ENCODE data around the gene PRSS50. TPM values are rescaled to one million over a fixed set of nuclear protein-coding genes. Genes with fewer than 3 reads are reported as not detected.
"Not testable (repeated sequence)": the region's sequence is repeated elsewhere in the genome, so short reads cannot be mapped to it uniquely, and the experiment has no call there.

The PRSS50 gene
- polyA plus RNA-seq, 1 experiment, result not detected

DNA sequence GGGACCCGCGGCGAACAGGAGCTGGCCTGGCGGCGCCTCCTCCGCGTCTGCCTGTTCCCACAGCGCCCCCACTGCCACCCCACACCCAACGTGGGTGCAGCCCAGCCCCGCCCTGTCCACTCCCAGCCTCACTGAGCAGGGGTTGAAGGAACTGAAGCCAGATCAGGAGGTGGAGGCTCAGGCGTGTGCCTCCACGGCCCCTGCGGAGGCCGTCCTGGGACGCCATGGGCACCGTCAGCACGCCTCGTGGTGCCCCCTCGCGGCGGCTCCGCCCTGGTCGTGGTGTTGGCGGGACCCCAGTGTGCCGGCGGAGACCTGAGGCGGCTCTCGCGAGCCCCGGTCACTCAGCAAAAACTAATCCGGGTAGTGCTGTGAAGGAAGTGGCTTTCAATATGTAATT lies 39.0 kb upstream of the PRSS50 start:
- no peak for DNase-seq (ENCODE audit: low read depth, low spot score)
- H3K27me3 ChIP-seq (ENCODE audit: control insufficient read depth, insufficient read depth, low read length), result peaks cover 6% of the 10 kb centered on the region
- H3K27ac ChIP-seq (ENCODE audit: low read depth, low read length), result no peak overlapping the region
- H3K4me3 ChIP-seq (ENCODE audit: low read depth, low read length), result no peak overlapping the region
- TF ChIP-seq, protein P1, sequence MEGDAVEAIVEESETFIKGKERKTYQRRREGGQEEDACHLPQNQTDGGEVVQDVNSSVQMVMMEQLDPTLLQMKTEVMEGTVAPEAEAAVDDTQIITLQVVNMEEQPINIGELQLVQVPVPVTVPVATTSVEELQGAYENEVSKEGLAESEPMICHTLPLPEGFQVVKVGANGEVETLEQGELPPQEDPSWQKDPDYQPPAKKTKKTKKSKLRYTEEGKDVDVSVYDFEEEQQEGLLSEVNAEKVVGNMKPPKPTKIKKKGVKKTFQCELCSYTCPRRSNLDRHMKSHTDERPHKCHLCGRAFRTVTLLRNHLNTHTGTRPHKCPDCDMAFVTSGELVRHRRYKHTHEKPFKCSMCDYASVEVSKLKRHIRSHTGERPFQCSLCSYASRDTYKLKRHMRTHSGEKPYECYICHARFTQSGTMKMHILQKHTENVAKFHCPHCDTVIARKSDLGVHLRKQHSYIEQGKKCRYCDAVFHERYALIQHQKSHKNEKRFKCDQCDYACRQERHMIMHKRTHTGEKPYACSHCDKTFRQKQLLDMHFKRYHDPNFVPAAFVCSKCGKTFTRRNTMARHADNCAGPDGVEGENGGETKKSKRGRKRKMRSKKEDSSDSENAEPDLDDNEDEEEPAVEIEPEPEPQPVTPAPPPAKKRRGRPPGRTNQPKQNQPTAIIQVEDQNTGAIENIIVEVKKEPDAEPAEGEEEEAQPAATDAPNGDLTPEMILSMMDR (IDR thresholded peaks at IDR 0.05; ENCODE audit: low read depth, low read length), result no peak
- H3K9me3 ChIP-seq (ENCODE audit: control insufficient read depth, insufficient read depth, low read length), result no peaks in the 10 kb centered on the region
- POLR2A ChIA-PET, result no interaction called here
- CTCF ChIA-PET, result no interaction called here

DNA sequence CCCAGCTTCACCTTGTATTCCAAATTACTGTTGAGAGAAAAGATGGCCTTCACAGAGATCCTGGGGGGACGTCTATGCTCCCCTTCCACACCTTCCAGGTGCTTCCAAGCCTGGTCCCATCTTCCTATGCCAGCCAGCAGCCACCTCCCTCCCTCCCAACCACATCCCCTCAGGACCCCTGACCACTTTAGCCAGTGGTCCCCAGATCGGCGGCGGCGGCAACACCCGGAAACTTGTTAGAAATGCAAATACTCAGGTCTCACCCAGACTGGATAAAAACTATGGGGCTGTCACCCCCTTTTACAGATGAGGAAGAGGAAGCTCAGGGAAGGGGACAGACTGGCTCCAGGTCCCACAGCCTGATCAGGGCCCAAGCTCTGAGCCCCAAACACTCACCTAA lies 38.0 kb upstream of the PRSS50 start:
- POLR2A ChIA-PET, result no interaction called here
- H3K27me3 ChIP-seq (ENCODE audit: control insufficient read depth, insufficient read depth, low read length), result peaks cover 9% of the 10 kb centered on the region
- TF ChIP-seq, protein P1 (IDR thresholded peaks at IDR 0.05; ENCODE audit: low read depth, low read length), result no peak
- H3K4me3 ChIP-seq (ENCODE audit: low read depth, low read length), result no peak overlapping the region
- no peak for DNase-seq (ENCODE audit: low read depth, low spot score)
- CTCF ChIA-PET, result no interaction called here
- H3K27ac ChIP-seq (ENCODE audit: low read depth, low read length), result no peak overlapping the region
- H3K9me3 ChIP-seq (ENCODE audit: control insufficient read depth, insufficient read depth, low read length), result no peaks in the 10 kb centered on the region; the same call in 1 of the 2 replicates

DNA sequence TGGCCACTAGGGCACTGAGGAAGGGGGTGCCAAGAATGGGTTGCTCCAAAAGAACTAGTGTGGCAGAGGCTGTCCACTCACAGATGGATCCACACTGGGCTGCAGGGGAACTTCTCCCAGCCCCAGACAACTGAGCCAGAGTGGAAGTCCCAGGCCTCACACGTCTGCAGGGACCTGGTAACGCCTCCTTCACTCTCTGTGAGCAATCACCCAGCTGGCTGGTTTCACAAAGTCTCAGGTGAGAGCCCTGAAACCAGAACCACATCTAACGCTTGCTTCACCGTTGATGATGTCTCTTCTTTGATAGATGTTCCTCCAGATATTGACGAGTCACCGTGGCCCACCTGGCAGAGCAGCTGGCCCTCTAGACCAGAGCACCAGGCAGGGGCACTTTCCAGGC lies 35.5 kb upstream of the PRSS50 start:
- DNase-seq (ENCODE audit: low read depth, low spot score); H3K27ac ChIP-seq (ENCODE audit: low read depth, low read length); POLR2A ChIA-PET; H3K4me3 ChIP-seq (ENCODE audit: low read depth, low read length); H3K9me3 ChIP-seq (ENCODE audit: control insufficient read depth, insufficient read depth, low read length): not testable (repeated sequence)
- CTCF ChIA-PET, result interaction anchor here (1.2 kb wide), 1 partner anchor 57 kb away, joined by 3 read pairs; no protein-coding TSS in a partner anchor
- H3K27me3 ChIP-seq (ENCODE audit: control insufficient read depth, insufficient read depth, low read length), result peaks cover 17% of the 10 kb centered on the region

DNA sequence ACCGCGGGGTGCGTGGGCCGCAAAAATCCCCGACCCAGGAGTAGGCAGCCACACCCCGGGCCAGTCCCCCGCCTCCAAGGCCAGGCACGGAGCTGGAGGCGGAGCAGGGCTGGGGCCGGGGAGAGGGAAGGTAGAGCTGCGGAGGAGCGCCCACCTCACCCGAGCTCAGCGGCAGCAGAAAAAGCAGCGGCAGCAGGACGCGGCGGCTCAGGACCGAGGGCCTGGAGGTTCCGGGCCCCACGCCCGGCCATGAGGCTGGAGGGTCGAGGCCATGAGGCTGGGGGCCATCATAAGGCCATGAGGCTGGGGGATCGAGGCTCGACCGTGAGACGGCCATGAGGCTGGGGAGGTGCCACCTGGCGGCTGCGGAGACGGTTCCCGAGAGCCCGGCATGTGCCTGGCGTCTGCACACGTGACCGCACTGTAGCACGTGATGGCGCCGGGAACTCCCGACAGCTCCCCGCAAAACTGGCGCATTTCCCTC lies 32.9 kb upstream of the PRSS50 start:
- TF ChIP-seq, protein P1 (IDR thresholded peaks at IDR 0.05; ENCODE audit: low read depth, low read length), result no peak
- Histone ChIP-seq H3K4me3 (ENCODE audit: low read depth, low read length) (no peak overlapping the region), H3K27ac (ENCODE audit: low read depth, low read length) (no peak overlapping the region), H3K27me3 (ENCODE audit: control insufficient read depth, insufficient read depth, low read length) (peaks cover 24% of the 10 kb centered on the region), H3K9me3 (ENCODE audit: control insufficient read depth, insufficient read depth, low read length) (no peaks in the 10 kb centered on the region; the same call in 1 of the 2 replicates)
- POLR2A ChIA-PET, result no interaction called here
- CTCF ChIA-PET, result no interaction called here
- no peak for DNase-seq (ENCODE audit: low read depth, low spot score)

DNA sequence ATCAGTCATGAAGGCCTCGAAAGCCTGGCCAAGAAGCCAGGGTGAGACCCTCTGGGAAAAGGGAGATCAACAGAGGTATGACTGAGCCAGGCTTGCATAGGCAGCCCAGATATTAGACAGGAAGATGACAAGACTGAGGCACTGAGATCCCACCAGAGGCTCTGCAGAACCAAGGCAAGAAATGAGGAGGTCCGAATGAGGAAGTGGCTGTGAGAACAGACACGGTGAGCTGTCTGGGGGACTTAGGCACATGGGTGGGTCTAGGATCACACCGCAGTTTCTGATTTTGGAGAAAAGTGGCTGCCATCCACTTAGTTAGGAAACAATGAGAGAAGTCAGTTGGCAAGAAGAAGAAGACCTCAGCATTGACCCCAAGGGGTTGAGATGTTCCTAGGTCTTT lies 31.5 kb upstream of the PRSS50 start:
- CTCF ChIA-PET, result no interaction called here
- peaks cover 29% of the 10 kb centered on the region for H3K27me3 ChIP-seq (ENCODE audit: control insufficient read depth, insufficient read depth, low read length)

More for the DNA sequence above, 31.5 kb upstream of the PRSS50 start:
- Histone ChIP-seq H3K9me3 (ENCODE audit: control insufficient read depth, insufficient read depth, low read length) (no peaks in the 10 kb centered on the region; the same call in 1 of the 2 replicates), H3K27ac (ENCODE audit: low read depth, low read length) (no peak overlapping the region), H3K4me3 (ENCODE audit: low read depth, low read length) (no peak overlapping the region)
- TF ChIP-seq, protein P1 (IDR thresholded peaks at IDR 0.05; ENCODE audit: low read depth, low read length), result no peak
- POLR2A ChIA-PET, result no interaction called here
- no peak for DNase-seq (ENCODE audit: low read depth, low spot score)

All from AG04450 (cell line).